OCI-LY1 (cell line): ENCODE data around the gene SPOPL.
"Not testable (repeated sequence)": the region's sequence is repeated elsewhere in the genome, so short reads cannot be mapped to it uniquely, and the experiment has no call there.

ENCODE experiments used
- H2AFZ ChIP-seq: fragments of 200-600 bp; sonication (generic), shearing (Covaris generic); 2 replicates; pipeline ENCODE4 v1.6.0; 2014; ENCODE audit warnings: antibody characterized with exemption, mild to moderate bottlenecking, low read length
- H3F3A ChIP-seq: fragments of 200-600 bp; sonication (generic), shearing (Covaris generic); 2 replicates; pipeline ENCODE4 v1.6.0; 2014; ENCODE audit warnings: mild to moderate bottlenecking, antibody characterized with exemption, low read length, moderate library complexity; ENCODE audit not compliant: insufficient read depth
- H3K27ac ChIP-seq: fragments of 200-600 bp; sonication (generic); 2 replicates; pipeline ENCODE4 v1.5.1; 2014; ENCODE audit warnings: low read length, mixed run types, mild to moderate bottlenecking, low read depth; ENCODE audit not compliant: poor library complexity, severe bottlenecking
- H3K27me3 ChIP-seq: fragments of 200-600 bp; sonication (generic); 2 replicates; pipeline ENCODE4 v1.6.0; 2014; ENCODE audit warnings: antibody characterized with exemption, mild to moderate bottlenecking, low read length, moderate library complexity; ENCODE audit not compliant: insufficient read depth
- H3K36me3 ChIP-seq: fragments of 200-600 bp; sonication (generic); 2 replicates; pipeline ENCODE4 v1.6.1; 2014; ENCODE audit warnings: mild to moderate bottlenecking, antibody characterized with exemption, low read length, moderate library complexity, mixed read lengths; ENCODE audit not compliant: insufficient read depth
- H3K4me1 ChIP-seq: fragments of 200-600 bp; sonication (generic); 2 replicates; pipeline ENCODE4 v1.5.1; 2014; ENCODE audit warnings: mild to moderate bottlenecking, low read length, moderate library complexity; ENCODE audit not compliant: insufficient read depth, severe bottlenecking
- H3K4me2 ChIP-seq: fragments of 200-600 bp; sonication (generic), shearing (Covaris generic); 2 replicates; pipeline ENCODE4 v1.6.1; 2014; ENCODE audit warnings: low read length
- H3K4me3 ChIP-seq: fragments of 200-600 bp; sonication (generic); 2 replicates; pipeline ENCODE4 v1.5.1; 2014; ENCODE audit warnings: low read length, low read depth, mild to moderate bottlenecking, mixed read lengths; ENCODE audit not compliant: poor library complexity, severe bottlenecking
- H3K79me2 ChIP-seq: fragments of 200-600 bp; shearing (Covaris generic); 2 replicates; pipeline ENCODE4 v1.6.1; 2016; ENCODE audit warnings: mixed run types, low read length, mixed read lengths; ENCODE audit not compliant: insufficient read depth
- H3K9ac ChIP-seq: fragments of 200-600 bp; sonication (generic), shearing (Covaris generic); 2 replicates; pipeline ENCODE4 v1.6.1; 2014; ENCODE audit warnings: mild to moderate bottlenecking, low read length, mixed read lengths
- H3K9me2 ChIP-seq: fragments of 200-600 bp; sonication (generic), shearing (Covaris generic); 2 replicates; pipeline ENCODE4 v1.6.1; 2014; ENCODE audit warnings: low read depth, mild to moderate bottlenecking, low read length, mixed read lengths
- H3K9me3 ChIP-seq: fragments of 200-600 bp; shearing (Covaris generic); 2 replicates; pipeline ENCODE4 v1.6.1; 2014; ENCODE audit warnings: low read length, mixed read lengths
- H4K20me1 ChIP-seq: fragments of 200-600 bp; sonication (generic), shearing (Covaris generic); 2 replicates; pipeline ENCODE4 v1.6.0; 2016; ENCODE audit warnings: mild to moderate bottlenecking, low read length; ENCODE audit not compliant: insufficient read depth
- EZH2 ChIP-seq: fragments of 200-600 bp; sonication (generic), shearing (Covaris generic); IDR thresholded peaks from 2 replicates; pipeline ENCODE4 v1.8.0; 2017; ENCODE audit warnings: borderline replicate concordance, mixed run types, mild to moderate bottlenecking, antibody characterized with exemption, low read length, moderate library complexity, mixed read lengths
- TF ChIP-seq, protein P1 (sequence below): fragments of 200-600 bp; sonication (generic), shearing (Covaris generic); IDR thresholded peaks from 2 replicates; pipeline ENCODE4 v1.5.1; 2017; ENCODE audit warnings: mild to moderate bottlenecking, antibody characterized with exemption, low read length, moderate library complexity, mixed read lengths

SPOPL gene

DNA sequence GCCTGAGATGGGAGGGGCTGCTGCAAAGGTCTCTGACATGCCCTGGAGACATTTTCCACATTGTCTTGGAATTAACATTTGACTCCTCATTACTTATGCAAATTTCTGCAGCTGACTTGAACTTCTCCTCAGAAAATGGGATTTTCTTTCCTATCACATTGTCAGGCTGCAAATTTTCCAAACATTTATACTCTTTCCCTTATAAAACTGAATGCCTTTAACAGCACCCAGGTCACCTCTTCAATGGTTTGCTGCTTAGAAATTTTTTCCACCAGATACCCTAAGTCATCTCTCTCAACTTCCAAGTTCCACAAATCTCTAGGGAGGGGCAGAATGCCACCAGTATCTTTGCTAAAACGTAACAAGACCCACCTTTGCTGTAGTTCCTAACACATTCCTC is 22.8 kb downstream of the SPOPL start:
- H3K4me2 ChIP-seq, H2AFZ ChIP-seq, H3K9me2 ChIP-seq, H3F3A ChIP-seq, H3K4me3 ChIP-seq, H3K36me3 ChIP-seq, H3K9ac ChIP-seq, H3K27me3 ChIP-seq, H3K9me3 ChIP-seq, H3K27ac ChIP-seq, H4K20me1 ChIP-seq: not testable (repeated sequence)
- H3K4me1 ChIP-seq, result peaks cover 40% of the 10 kb centered on the region
- H3K79me2 ChIP-seq, result peaks cover 57% of the 10 kb centered on the region

DNA sequence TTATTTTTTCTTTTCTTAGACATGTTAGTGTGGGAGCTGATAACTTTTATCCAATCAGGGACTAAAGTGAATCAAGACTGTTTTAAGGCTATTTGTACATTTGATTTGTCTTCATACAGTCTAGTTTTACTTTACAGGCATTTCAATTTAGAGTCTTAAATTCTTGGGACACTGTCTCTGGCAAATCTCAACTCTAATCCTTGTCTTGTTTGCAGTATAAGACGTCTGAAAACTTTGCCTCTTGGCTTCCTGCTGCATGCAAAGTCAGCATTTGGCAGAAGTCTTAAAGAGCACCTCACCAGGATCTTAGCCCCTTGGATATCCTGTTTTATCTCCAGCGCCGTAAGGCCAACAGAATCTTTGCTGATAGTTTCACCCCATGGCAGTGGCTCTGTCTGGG is 30.3 kb downstream of the SPOPL start:
- peaks cover 13% of the 10 kb centered on the region for H3K36me3 ChIP-seq
- H3K4me1 ChIP-seq, result peaks cover 6% of the 10 kb centered on the region
- peaks cover 90% of the 10 kb centered on the region for H3K79me2 ChIP-seq
- no peaks in the 10 kb centered on the region for H3K9me2 ChIP-seq
- H3K27ac ChIP-seq, result no peak overlapping the region
- no peak for TF ChIP-seq EZH2
- 0 out of 2 replicates have a peak, but pooled peaks cover 5% of the 10 kb centered on the region for H3K9me3 ChIP-seq
- H3K4me2 ChIP-seq, result no peak overlapping the region
- no peaks in the 10 kb centered on the region for H3F3A ChIP-seq
- H2AFZ ChIP-seq, result no peak overlapping the region
- H3K4me3 ChIP-seq, result no peak overlapping the region
- H3K9ac ChIP-seq, result no peak overlapping the region
- H3K27me3 ChIP-seq, result no peaks in the 10 kb centered on the region
- H4K20me1 ChIP-seq, result no peaks in the 10 kb centered on the region; the same call in 1 of the 2 replicates

DNA sequence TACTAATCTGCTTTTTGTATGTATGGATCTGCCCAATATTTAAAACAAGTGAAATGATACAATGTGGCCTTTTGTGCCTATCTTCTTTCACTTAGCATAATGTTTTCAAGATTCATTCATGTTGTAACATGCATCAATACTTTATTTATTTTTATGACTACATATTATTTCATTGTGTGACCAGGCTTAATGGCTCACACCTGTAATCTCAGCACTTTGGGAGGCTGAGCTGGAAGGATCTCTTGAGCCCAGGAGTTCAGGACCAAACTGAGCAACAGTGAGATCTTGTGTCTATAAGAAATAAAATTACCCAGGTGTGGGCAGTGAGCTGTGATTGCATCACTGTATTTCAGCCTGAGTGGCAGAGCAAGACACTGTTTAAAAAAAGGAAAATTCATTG is 33.2 kb downstream of the SPOPL start:
- H3K27ac ChIP-seq, result no peak overlapping the region
- H3K27me3 ChIP-seq, result no peaks in the 10 kb centered on the region
- TF ChIP-seq, protein P1, sequence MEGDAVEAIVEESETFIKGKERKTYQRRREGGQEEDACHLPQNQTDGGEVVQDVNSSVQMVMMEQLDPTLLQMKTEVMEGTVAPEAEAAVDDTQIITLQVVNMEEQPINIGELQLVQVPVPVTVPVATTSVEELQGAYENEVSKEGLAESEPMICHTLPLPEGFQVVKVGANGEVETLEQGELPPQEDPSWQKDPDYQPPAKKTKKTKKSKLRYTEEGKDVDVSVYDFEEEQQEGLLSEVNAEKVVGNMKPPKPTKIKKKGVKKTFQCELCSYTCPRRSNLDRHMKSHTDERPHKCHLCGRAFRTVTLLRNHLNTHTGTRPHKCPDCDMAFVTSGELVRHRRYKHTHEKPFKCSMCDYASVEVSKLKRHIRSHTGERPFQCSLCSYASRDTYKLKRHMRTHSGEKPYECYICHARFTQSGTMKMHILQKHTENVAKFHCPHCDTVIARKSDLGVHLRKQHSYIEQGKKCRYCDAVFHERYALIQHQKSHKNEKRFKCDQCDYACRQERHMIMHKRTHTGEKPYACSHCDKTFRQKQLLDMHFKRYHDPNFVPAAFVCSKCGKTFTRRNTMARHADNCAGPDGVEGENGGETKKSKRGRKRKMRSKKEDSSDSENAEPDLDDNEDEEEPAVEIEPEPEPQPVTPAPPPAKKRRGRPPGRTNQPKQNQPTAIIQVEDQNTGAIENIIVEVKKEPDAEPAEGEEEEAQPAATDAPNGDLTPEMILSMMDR, result no peak
- TF ChIP-seq EZH2, result no peak
- H4K20me1 ChIP-seq, result no peaks in the 10 kb centered on the region; the same call in 1 of the 2 replicates
- peaks cover 10% of the 10 kb centered on the region; the same call in 1 of the 2 replicates for H3K9me3 ChIP-seq
- no peak overlapping the region for H2AFZ ChIP-seq
- peaks cover 71% of the 10 kb centered on the region for H3K79me2 ChIP-seq
- no peak overlapping the region for H3K9ac ChIP-seq
- H3K4me1 ChIP-seq, result peaks cover 6% of the 10 kb centered on the region
- H3K36me3 ChIP-seq, result peaks cover 26% of the 10 kb centered on the region
- no peaks in the 10 kb centered on the region for H3K9me2 ChIP-seq
- H3K4me3 ChIP-seq, result no peak overlapping the region
- H3F3A ChIP-seq, result no peaks in the 10 kb centered on the region
- no peak overlapping the region for H3K4me2 ChIP-seq

DNA sequence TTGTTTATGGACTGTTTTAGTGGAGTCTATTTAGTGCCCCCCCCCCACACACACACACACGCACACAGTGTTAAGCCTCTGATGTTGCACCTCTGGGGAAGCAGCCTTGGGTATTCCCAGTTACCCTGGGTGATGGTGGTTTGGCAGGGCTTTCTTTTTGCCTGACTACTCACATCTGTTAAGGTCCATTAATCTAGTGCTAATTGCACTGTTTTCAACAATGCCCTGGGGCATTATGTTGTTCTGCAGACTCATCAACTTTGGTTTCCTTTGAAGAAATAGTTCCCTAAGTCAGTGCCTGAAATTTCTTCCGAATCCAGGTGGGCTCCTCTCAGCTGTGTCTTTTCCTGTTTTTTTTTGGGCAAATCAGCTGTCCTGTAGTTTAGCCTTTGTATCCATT is 34.7 kb downstream of the SPOPL start:
- no peak for TF ChIP-seq EZH2
- TF ChIP-seq, protein P1, result no peak
- Histone ChIP-seq H3K9ac (no peak overlapping the region), H3K79me2 (peaks cover 55% of the 10 kb centered on the region), H4K20me1 (no peaks in the 10 kb centered on the region; the same call in 1 of the 2 replicates), H3K36me3 (peaks cover 26% of the 10 kb centered on the region), H3K9me3 (peaks cover 10% of the 10 kb centered on the region; the same call in 1 of the 2 replicates), H2AFZ (no peak overlapping the region), H3K4me3 (no peak overlapping the region), H3K9me2 (no peaks in the 10 kb centered on the region), H3K27ac (no peak overlapping the region), H3K4me2 (no peak overlapping the region), H3K27me3 (no peaks in the 10 kb centered on the region), H3F3A (no peaks in the 10 kb centered on the region), H3K4me1 (peaks cover 3% of the 10 kb centered on the region)
